GM18511 (cell line): ENCODE measurements around the gene TFPT.

Source experiments
- ATAC-seq: cut with Tn5 transposase; IDR thresholded peaks from one replicate; pipeline ENCODE4 v1.9.1; 2021; ENCODE audit warnings: mild to moderate bottlenecking, moderate library complexity; ENCODE audit not compliant: unreplicated experiment

TFPT gene

DNA sequence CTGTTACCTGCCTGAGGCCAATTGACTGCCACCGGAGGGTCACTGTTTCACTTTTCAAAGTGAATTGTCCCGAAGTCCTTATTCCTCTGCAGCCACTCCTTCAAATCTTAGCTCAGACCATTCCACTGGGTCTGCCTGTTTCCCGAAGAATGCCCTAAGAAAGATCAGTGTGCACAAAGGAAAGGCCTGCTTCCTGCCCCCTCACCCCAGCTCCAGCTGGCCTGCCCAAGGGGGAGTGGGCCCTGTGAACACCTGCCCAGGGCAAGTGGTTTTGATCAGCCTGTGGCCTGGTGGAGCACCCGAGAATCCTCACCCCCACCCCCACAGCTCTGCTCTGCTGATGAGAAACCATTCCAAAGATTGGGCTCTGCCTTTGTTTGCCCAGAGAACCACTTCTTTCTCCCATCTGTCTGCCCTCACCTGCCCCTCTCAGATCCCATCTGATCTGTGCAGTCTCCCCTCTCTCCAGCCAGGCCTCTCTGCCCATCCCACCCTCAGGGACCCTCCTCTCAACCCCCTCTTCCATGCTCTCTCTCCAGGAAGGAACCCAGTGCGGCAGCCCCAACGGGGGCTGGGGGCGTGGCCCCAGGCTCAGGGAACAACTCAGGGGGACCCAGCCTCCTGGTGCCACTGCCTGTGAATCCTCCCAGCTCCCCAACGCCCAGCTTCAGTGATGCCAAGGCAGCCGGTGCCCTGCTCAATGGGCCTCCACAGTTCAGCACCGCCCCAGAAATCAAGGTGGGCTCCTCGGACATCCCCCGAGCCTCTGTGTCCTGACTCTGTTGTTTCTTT, 33.8 kb upstream of the TFPT start:
- no peak for ATAC-seq

DNA sequence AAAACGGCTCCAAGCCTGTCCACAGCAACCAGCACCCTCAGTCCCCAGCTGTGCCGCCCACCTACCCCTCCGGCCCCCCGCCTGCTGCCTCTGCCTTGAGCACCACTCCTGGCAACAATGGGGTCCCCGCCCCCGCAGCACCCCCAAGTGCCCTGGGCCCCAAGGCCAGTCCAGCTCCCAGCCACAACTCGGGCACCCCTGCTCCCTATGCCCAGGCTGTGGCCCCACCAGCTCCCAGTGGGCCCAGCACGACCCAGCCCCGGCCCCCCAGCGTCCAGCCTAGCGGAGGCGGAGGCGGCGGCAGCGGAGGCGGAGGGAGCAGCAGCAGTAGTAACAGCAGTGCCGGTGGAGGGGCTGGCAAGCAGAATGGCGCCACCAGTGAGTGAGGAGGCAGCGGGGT, 32.7 kb upstream of the TFPT start:
- no peak for ATAC-seq

DNA sequence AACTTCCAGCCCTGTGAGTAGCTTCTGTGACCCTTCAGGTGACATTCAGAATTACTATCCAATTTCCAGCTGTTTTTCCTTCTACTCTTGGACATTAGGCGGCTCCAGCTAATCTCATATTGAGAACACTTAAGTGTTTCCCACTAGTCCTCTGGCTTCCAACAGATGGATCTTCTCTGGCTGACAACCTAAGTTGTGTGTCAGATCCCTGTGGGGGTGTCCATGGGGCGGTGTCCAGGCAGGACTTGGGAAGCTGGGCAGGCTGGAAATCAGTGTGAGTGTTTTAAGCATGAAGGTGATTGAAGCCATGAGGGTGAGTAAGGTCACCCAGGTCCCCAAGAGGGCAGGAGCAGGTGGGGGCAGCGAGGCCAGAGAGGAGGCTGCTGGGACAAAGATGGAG, 32.2 kb upstream of the TFPT start:
- ATAC-seq: no peak

DNA sequence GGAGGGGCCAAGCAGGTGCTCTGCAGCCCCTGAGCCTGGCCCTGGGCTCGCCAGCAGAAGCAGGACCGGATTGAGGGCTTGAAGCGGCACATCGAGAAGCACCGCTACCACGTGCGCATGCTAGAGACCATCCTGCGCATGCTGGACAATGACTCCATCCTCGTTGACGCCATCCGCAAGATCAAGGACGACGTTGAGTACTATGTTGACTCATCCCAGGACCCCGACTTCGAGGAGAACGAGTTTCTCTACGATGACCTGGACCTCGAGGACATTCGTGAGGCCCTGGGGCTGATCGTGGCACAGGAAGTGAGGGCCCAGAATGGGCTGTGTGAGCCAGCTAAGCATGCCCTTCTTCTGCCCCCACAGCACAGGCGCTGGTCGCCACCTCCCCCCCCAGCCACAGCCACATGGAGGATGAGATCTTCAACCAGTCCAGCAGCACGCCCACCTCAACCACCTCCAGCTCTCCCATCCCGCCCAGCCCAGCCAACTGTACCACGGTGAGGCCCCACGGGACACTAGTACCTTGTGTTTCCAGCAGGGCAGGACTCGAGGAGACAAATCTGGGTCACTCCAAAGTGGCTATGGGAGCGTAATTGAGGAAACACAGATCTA, 30.2 kb upstream of the TFPT start:
- ATAC-seq: no peak

- no peak for ATAC-seq
Observed at GRCh38 chr19:54142166-54142780, 26.8 kb upstream of the TFPT start.

DNA sequence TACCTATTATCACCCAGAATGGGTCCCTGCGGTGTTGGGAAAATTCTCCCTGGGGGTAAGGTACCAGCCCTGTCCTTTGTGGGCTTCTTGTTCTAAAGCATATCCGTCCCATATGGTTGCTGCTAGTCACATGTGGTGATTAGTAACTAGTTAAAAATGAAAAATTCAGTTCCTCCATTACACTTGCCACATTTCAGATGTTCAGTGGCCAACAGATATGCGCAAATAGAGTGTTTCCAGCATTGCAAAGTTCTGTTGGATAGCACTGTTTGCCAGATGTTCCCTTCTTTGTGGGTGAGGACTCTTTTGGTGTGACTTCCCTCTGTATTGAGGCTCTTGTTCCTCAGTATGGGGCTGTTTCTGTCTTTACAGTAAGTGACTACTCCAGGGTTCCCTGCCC, 25.9 kb upstream of the TFPT start:
- no peak for ATAC-seq

GRCh38 chr19:54138489-54139256, 23.2 kb upstream of the TFPT start:
- no peak for ATAC-seq

GRCh38 chr19:54137699-54138488, 22.4 kb upstream of the TFPT start, which contains the start of gene CNOT3:
TSS of gene CNOT3 (plus strand) at chr19:54137762. CDS start at chr19:54142979, 5,217 bp downstream.
- ATAC-seq: no peak

DNA sequence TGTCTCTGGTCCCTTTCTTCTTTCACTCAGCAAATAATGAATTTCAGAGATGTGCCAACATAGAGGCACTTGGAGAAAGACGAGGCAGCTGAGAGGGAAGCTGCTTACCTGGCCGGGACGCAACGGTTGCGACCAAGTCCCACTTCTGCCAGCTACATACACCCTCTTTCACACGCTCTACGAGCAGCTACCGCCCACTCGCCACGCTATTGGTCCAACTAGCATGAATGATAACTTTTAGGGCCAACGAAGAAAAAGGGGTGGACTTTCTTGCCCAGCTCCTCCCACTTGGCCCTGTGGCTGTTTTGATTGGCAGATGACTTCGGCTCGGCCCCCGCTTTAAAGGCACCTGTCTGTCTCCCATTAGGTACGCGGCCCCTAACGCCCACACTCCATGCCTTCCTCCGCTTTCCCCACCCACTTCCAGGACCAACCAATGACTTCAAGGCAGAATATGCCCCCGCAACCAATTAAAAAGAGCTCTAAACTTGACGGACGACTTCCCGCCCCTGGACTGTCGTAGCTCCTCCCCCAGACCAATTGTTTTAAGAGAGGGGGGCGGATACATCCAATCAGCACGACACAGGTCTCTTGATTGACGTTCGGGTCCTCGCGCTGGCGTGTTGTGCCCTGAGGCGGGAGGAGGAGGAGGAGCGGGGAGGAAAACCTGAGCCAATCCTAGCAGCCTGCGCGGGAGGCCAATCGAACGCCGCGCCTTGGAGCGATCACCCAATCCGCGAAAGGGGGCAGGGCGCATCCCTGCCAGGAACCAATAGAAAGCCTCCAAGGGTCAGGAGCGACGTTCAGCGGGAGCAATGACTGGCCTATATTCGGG, 21.6 kb upstream of the TFPT start:
- peak; percentile 82 for ATAC-seq

DNA sequence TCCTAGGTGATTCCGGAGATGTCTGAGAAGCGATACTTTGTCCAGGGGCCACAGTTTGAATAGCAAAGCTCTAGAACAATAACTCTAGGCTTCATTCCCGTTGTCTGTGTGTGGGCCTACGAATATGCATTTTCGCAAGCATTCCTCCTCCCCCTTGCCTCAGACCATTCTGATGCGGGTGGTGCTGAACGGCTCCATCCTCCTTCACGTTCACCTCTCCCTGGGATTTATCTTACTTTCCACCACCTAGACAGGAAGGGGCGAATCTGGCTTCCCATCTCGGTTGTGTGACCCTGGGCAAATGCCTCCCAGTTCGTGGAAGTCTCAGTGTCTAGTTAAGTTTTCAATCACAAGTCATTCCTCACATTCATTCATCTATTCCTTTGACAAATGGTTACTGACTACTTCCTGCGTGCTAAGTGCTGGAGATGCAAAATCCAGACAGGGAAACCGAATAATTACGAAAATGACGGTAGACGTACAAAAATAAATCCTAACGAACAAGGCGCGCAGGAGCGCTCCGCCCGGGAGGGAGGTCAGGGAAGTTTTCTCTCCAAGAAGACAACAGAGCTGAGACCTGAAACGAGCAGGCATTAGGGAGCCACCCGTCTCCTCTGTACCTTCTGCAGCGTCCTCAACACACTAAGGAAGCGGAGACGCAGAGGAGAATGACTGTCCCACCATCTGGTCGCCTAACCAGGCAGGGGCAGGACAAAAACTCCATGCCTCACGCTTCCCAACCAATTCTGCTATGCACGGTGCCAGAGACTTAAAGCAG, 20.8 kb upstream of the TFPT start:
- ATAC-seq: no peak

- ATAC-seq: no peak
Observed at GRCh38 chr19:54133957-54134590, 18.6 kb upstream of the TFPT start.

GRCh38 chr19:54133312-54133956, 18.0 kb upstream of the TFPT start:
- ATAC-seq: no peak

- no peak for ATAC-seq
Observed at GRCh38 chr19:54129617-54129996, 14.2 kb upstream of the TFPT start.

- no peak for ATAC-seq
Observed at GRCh38 chr19:54128796-54129616, 13.5 kb upstream of the TFPT start.

GRCh38 chr19:54128441-54128725, 12.9 kb upstream of the TFPT start:
- no peak for ATAC-seq

GRCh38 chr19:54127688-54128440, 12.4 kb upstream of the TFPT start:
- ATAC-seq: no peak

DNA sequence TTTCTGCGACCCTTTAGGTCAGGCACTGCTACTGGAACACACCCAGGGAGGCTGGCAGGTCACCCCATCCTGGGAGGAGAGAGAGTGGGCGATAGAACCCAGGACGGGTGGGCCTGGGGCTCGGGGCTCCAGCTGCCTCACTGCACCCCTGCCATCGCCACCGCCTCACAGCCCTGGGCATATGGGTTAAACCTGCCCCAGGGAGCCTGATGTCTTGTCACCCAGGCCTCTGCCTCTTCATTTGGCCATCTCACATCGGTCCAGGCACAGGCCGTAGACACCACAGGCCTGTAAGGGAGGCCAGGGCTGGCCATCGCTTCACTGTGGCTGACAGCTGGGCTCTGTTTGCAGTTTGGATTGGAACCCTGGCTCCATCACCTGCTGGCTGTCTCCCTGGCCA, 10.3 kb upstream of the TFPT start:
- ATAC-seq: no peak
